ENCODE measurements around the gene MEF2A.
"Not testable (repeated sequence)": the region's sequence is repeated elsewhere in the genome, so short reads cannot be mapped to it uniquely, and the experiment has no call there.

MEF2A gene

DNA sequence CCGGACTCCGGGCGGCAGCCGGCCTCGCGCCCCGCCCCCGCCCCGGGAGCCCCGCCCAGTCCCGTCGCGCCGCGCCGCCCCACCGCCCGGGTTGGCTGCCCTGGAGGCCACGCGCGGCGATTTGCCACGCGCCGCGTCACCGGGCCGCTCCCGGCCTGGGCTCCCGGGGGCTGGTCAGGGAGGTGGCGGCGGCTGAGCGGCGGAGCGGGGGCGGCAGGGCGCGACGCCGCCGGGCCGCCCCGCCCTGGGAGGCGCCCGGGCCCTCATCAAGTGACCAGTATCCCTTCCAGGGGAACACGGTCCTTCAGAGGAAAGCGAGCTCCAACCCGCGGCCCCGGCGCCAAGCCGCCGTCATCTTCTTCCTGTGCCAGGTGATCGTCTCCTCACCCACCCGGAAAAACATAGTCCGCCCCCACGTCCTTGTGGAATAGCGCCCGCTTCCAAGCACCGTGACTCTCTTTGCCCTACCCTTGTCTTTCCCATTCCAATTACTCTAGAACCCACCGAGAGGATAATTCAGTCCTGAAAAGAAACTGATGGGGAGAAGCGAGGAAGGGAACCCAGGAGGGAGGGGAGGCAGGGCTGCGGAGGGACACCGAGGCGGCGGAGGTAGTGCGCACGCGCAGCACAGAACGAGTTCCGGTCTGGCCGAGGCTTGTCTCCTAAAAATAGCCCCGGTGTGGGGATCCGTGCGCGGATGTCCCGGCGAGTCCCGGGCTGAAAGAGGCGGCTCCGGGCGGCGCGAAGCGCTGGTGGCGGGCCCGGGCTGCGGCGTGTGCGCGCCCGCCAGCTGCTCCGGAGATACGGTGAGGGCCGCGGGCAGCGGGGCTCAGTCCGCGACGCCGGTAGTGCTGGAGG is at the start of gene MEF2A:
MEF2A (plus strand) TSS at position 686 of the 858 bp plus-strand sequence. CDS start 67,136 bp downstream, outside the sequence.
- Histone ChIP-seq H3K4me3 (peak within 1 kb of the TSS; percentile 95), H3K27ac (peak within 1 kb of the TSS; percentile 96 to 100)
- no peak for TF ChIP-seq CTCF (IDR thresholded peaks at IDR 0.05)
- peak; percentile 95 for DNase-seq (ENCODE audit: low spot score)

- no peak for DNase-seq (ENCODE audit: low spot score)
- Histone ChIP-seq H3K27ac (no peak overlapping the region), H3K4me3 (no peak overlapping the region)
- no peak for TF ChIP-seq CTCF (IDR thresholded peaks at IDR 0.05)
These were observed 47.6 kb upstream of the MEF2A start for GRCh38 chr15:99518191-99518590.

GRCh38 chr15:99519366-99519765 is 46.4 kb upstream of the MEF2A start:
- DNase-seq (ENCODE audit: low spot score); H3K27ac ChIP-seq; H3K4me3 ChIP-seq: not testable (repeated sequence)

DNA sequence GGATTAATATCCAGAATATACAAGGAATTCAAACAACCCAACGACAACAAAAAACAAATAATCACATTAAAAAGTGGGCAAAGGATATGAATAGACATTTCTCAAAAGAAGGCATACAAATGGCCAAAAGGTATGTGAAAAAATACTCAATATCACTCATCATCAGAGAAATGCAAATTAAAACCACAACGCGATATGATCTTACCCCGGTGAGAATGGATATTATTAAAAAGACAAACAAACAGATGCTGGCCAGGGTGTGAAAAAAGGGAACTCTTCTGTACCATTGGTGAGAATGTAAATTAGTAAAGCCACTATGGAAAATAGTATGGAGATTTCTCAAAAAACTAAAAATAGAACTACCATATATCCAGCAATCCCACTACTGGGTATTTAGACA is 43.5 kb upstream of the MEF2A start:
- DNase-seq (ENCODE audit: low spot score) = no peak
- Histone ChIP-seq H3K27ac (no peak overlapping the region), H3K4me3 (no peak overlapping the region)
- TF ChIP-seq CTCF (IDR thresholded peaks at IDR 0.05) = no peak

DNA sequence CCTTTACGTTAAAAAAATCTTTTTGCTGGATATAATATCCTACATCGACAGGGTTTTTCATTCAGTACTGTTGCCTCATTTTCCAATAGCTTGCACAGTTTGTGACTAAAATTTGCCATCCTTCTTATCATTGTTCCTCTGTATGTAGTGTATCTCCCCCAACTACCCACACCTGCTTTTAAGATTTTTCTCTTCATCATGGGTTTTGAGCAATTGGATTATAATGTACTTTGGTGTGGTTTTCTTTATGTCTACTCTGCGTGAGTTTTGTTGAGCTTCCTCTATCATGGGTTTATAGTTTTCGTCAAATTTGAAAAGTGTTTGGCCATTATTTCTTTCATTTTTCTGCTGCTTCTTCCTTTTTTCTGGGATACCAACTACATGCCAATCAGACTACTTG is 39.6 kb upstream of the MEF2A start:
- no peak for DNase-seq (ENCODE audit: low spot score)
- Histone ChIP-seq H3K27ac (no peak overlapping the region), H3K4me3 (no peak overlapping the region)
- no peak for TF ChIP-seq CTCF (IDR thresholded peaks at IDR 0.05)

DNA sequence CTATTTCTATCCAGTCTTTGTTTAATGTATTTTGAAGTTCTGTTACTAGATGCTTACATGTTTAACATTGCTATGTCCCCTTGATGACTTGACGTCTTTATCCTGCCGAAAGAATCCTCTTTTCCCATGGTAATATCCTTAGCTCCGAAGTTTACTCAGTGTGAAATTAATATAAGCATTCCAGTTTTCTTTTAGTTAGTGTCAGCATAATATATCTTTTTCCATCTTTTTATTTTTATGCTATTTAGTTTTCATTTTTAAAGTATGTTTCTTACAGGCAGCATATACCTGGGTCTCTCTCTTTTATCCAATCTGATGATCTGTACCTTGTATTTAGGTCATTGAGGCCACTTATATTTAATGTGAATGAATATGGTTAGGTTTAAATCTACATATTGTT is 39.1 kb upstream of the MEF2A start:
- no peak for TF ChIP-seq CTCF (IDR thresholded peaks at IDR 0.05)
- Histone ChIP-seq H3K27ac (no peak overlapping the region), H3K4me3 (no peak overlapping the region)
- no peak for DNase-seq (ENCODE audit: low spot score)

- H3K27ac ChIP-seq = peak overlapping the region; percentile 81 to 91
- DNase-seq (ENCODE audit: low spot score) = peak; percentile 92
- TF ChIP-seq CTCF (IDR thresholded peaks at IDR 0.05) = no peak
These were observed 29.3 kb upstream of the MEF2A start for GRCh38 chr15:99536422-99537040.

More at GRCh38 chr15:99536422-99537040, 29.3 kb upstream of the MEF2A start:
- no peak overlapping the region for H3K4me3 ChIP-seq
